Mammary epithelial cell (primary cell): Measurements from ENCODE around the gene RGS9BP.

ENCODE experiments used
- EZH2 ChIP-seq: IDR thresholded peaks from 2 replicates; pipeline ENCODE4 v1.6.1; 2012; ENCODE audit warnings: low read length, inconsistent platforms, borderline replicate concordance
- TF ChIP-seq, protein P1 (sequence below), 2 donors: IDR thresholded peaks in 1 of 2; conservative IDR thresholded peaks in 1 of 2; 2 replicates each; pipeline ENCODE4 v1.5.1; 2011 to 2012; ENCODE audit warnings: inconsistent platforms in 2 of 2, low read length in 2 of 2, mild to moderate bottlenecking in 2 of 2, control low read depth in 1 of 2, low read depth in 1 of 2; ENCODE audit not compliant: insufficient read depth in 1 of 2; ENCODE audit errors: extremely low read depth in 1 of 2

GRCh38 chr19:32647361-32647760 lies 28.3 kb upstream of the RGS9BP start:
- TF ChIP-seq, protein P1, sequence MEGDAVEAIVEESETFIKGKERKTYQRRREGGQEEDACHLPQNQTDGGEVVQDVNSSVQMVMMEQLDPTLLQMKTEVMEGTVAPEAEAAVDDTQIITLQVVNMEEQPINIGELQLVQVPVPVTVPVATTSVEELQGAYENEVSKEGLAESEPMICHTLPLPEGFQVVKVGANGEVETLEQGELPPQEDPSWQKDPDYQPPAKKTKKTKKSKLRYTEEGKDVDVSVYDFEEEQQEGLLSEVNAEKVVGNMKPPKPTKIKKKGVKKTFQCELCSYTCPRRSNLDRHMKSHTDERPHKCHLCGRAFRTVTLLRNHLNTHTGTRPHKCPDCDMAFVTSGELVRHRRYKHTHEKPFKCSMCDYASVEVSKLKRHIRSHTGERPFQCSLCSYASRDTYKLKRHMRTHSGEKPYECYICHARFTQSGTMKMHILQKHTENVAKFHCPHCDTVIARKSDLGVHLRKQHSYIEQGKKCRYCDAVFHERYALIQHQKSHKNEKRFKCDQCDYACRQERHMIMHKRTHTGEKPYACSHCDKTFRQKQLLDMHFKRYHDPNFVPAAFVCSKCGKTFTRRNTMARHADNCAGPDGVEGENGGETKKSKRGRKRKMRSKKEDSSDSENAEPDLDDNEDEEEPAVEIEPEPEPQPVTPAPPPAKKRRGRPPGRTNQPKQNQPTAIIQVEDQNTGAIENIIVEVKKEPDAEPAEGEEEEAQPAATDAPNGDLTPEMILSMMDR (conservative IDR thresholded peaks at IDR 0.05 in 1 of 2, IDR thresholded peaks at IDR 0.05 in 1 of 2; ENCODE audit: extremely low read depth in 1 of 2, insufficient read depth in 1 of 2, low read depth in 1 of 2, low read length in 2 of 2), result no peak
- no peak for TF ChIP-seq EZH2
